ENCODE measurements around the gene UBXN4.

GRCh38 chr2:135762530-135762929 is 20.9 kb downstream of the UBXN4 start:
- TF ChIP-seq POLR2A (IDR thresholded peaks at IDR 0.05; ENCODE audit: low read length) (no peak), GATA1 (IDR thresholded peaks at IDR 0.05; ENCODE audit: low read depth, low read length) (no peak)

All from erythroblast (primary cell).